ENCODE data around the gene ADORA1.

ADORA1 gene

GRCh38 chr1:203201516-203202205 is 74.1 kb downstream of the ADORA1 start:
- TF ChIP-seq CTCF (IDR thresholded peaks at IDR 0.05; ENCODE audit: control insufficient read depth, extremely low read depth, insufficient read depth), result no peak
- no peak for DNase-seq (ENCODE audit: low read depth)

GRCh38 chr1:203202431-203203245 is 75.1 kb downstream of the ADORA1 start:
- no peak for DNase-seq (ENCODE audit: low read depth)

More at GRCh38 chr1:203201516-203202205, 74.1 kb downstream of the ADORA1 start:
- H3K4me3 ChIP-seq (ENCODE audit: low read depth, low read length), result no peak overlapping the region

GRCh38 chr1:203204756-203205155 is 77.2 kb downstream of the ADORA1 start:
- TF ChIP-seq CTCF (IDR thresholded peaks at IDR 0.05; ENCODE audit: control insufficient read depth, extremely low read depth, insufficient read depth), result no peak
- no peak for DNase-seq (ENCODE audit: low read depth)
- H3K4me3 ChIP-seq (ENCODE audit: low read depth, low read length), result no peak overlapping the region

More at GRCh38 chr1:203202431-203203245, 75.1 kb downstream of the ADORA1 start:
- no peak overlapping the region for H3K4me3 ChIP-seq (ENCODE audit: low read depth, low read length)
- TF ChIP-seq CTCF (IDR thresholded peaks at IDR 0.05; ENCODE audit: control insufficient read depth, extremely low read depth, insufficient read depth), result no peak

GRCh38 chr1:203206129-203206687 is 78.7 kb downstream of the ADORA1 start:
- DNase-seq (ENCODE audit: low read depth), result no peak
- no peak overlapping the region for H3K4me3 ChIP-seq (ENCODE audit: low read depth, low read length)

GRCh38 chr1:203207751-203208150 is 80.2 kb downstream of the ADORA1 start:
- DNase-seq (ENCODE audit: low read depth), result no peak
- no peak for TF ChIP-seq CTCF (IDR thresholded peaks at IDR 0.05; ENCODE audit: control insufficient read depth, extremely low read depth, insufficient read depth)

More at GRCh38 chr1:203206129-203206687, 78.7 kb downstream of the ADORA1 start:
- TF ChIP-seq CTCF (IDR thresholded peaks at IDR 0.05; ENCODE audit: control insufficient read depth, extremely low read depth, insufficient read depth), result no peak

GRCh38 chr1:203208181-203208580 is 80.7 kb downstream of the ADORA1 start:
- no peak for TF ChIP-seq CTCF (IDR thresholded peaks at IDR 0.05; ENCODE audit: control insufficient read depth, extremely low read depth, insufficient read depth)
- H3K4me3 ChIP-seq (ENCODE audit: low read depth, low read length), result no peak overlapping the region

More at GRCh38 chr1:203207751-203208150, 80.2 kb downstream of the ADORA1 start:
- H3K4me3 ChIP-seq (ENCODE audit: low read depth, low read length), result no peak overlapping the region

More at GRCh38 chr1:203208181-203208580, 80.7 kb downstream of the ADORA1 start:
- no peak for DNase-seq (ENCODE audit: low read depth)
